Fibroblast of villous mesenchyme (primary cell): ENCODE data around the gene CDH2. TPM values are rescaled to one million over a fixed set of nuclear protein-coding genes. Genes with fewer than 3 reads are reported as not detected.
A peak's percentile ranks its signal among the peaks of the same experiment; 100 is the strongest.

ENCODE experiments used
- DNase-seq: peaks from one replicate; pipeline ENCODE4 v3.0.0-alpha.2; 2010; ENCODE audit warnings: low read depth
- H3K4me3 ChIP-seq: 2 replicates; pipeline ENCODE4 v1.5.1; 2011; ENCODE audit warnings: low read depth, mild to moderate bottlenecking, low read length
- total RNA-seq: library from RNA; depleted of rRNA; stranded (reverse); fragments of >200 nt; gene quantifications from 2 replicates; pipeline ENCODE4 v1.2.3, GENCODE V29; 2012
- TF ChIP-seq, protein P1 (sequence below): IDR thresholded peaks from 2 replicates; pipeline ENCODE4 v1.5.1; 2012; ENCODE audit warnings: low read depth, mild to moderate bottlenecking, low read length; ENCODE audit not compliant: insufficient read depth

The CDH2 gene
- total RNA-seq, 1 donor = 74.7 TPM

DNA sequence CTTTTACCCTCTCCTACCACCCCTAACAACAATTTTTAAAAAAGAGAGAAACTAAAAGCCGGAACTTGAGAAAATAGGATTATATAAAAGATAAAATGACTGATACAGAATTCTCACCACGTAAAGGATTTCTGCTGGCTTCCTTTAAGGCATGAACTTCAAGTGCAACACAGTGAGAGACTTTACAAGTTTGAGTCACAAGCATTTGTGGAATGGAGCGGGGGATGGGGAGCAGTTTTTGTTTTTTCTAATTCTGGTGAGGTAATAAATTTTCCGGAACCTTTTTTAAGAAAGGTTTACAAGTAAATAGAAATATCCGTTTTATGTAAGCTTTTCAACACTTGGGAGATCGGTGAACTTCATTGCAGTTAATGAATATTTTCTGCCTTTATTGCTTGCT lies 1.8 kb upstream of the CDH2 start:
- H3K4me3 ChIP-seq = peak overlapping the region; percentile 67
- peak; percentile 38 for DNase-seq
- TF ChIP-seq, protein P1, sequence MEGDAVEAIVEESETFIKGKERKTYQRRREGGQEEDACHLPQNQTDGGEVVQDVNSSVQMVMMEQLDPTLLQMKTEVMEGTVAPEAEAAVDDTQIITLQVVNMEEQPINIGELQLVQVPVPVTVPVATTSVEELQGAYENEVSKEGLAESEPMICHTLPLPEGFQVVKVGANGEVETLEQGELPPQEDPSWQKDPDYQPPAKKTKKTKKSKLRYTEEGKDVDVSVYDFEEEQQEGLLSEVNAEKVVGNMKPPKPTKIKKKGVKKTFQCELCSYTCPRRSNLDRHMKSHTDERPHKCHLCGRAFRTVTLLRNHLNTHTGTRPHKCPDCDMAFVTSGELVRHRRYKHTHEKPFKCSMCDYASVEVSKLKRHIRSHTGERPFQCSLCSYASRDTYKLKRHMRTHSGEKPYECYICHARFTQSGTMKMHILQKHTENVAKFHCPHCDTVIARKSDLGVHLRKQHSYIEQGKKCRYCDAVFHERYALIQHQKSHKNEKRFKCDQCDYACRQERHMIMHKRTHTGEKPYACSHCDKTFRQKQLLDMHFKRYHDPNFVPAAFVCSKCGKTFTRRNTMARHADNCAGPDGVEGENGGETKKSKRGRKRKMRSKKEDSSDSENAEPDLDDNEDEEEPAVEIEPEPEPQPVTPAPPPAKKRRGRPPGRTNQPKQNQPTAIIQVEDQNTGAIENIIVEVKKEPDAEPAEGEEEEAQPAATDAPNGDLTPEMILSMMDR = no peak

DNA sequence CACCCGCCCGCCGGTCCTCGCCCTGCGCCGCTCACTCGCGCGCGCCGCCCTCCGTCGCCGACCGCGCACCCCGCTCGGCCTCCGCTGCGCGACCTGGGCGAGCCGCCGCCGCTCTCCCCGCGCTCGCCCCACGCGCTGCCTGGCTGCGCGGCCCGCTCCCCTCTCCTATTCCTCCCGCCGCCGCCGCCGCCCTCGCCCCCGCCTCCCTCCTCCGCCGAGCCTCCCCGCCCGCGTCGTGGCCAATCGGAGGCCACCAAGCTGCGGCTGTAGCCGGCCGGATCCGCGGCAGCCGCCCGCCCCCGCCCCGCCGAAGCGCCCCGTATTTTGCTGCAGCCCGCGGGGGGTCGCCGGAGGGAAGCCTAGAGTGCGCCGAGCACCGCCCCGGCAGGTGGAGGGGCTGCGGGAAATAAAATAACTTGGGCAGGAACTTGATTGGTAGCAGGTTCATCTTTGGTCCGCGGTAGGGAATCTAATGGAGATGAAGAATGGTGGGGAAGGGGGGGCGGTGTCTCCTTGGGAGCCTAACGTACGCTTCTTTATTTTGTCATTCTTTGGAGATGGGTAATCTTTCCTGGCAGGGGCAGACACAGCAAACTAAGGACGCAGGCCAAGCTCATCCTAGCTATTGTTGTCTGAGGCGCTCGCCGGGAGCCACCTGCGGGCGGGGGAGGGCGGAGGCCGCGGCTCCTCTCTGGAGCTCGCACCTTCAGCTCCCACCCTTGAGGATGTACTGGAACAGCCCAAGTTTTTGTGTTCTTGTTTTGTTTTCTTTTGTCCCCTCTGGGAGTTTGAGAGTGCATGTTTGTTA lies 1.1 kb upstream of the CDH2 start:
- peak overlapping the region; percentile 67 for H3K4me3 ChIP-seq
- peak; percentile 54 for DNase-seq
- TF ChIP-seq, protein P1 = no peak

DNA sequence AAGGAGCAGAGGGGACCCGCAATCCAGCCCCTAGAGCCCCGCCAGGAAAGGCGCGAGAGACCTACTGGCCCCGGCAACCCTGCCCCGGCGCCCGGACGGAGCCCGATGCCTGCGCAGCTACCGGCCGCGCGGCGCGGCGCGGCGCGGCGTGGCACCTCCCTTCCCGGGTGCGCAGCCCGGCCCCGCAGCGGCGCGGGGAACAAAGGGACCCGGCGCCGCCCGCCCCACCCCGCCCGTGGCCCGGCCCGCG lies 307 bp downstream of the CDH2 start:
- H3K4me3 ChIP-seq = peak overlapping the region; percentile 67
- TF ChIP-seq, protein P1 = no peak
- DNase-seq = no peak

DNA sequence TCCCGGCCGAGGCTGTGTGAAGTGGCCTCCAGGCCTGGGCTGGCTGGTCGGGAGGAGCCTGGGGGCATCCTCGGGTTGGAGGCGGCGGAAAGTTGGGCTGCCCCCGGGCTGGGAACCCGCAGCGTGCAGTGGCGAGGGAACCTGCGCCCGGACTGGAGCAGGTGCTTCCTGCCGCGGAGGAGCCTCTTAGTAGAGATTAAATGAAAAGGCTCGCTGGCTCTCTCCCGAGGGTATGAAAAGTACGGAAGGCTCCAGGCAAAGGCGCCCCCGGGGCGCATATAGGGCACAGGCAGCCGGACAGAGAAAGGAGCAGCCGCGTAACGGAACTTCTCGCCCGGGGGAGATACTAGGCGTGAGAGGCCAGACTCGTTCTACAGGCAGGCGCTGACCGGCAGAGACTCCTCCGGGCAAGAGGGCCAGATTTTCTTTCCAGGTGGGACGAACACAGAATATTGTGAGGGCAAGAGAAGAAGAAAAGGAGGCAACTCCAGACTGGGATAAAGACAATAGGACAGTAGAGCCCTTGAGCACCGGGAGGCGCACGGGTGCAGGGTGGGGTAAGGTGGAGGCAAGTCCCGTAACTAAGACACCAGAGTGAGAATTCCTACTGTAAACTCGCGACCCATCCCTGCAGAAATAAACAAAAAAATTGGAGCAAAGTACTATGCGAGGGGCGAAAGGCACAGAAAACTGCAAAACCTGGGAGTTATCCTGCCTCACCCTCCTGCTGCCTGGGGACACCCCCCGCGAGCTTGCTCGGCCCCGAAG lies 816 bp downstream of the CDH2 start:
- TF ChIP-seq, protein P1 = no peak
- DNase-seq = peak; percentile 46
- H3K4me3 ChIP-seq = peak overlapping the region; percentile 67

DNA sequence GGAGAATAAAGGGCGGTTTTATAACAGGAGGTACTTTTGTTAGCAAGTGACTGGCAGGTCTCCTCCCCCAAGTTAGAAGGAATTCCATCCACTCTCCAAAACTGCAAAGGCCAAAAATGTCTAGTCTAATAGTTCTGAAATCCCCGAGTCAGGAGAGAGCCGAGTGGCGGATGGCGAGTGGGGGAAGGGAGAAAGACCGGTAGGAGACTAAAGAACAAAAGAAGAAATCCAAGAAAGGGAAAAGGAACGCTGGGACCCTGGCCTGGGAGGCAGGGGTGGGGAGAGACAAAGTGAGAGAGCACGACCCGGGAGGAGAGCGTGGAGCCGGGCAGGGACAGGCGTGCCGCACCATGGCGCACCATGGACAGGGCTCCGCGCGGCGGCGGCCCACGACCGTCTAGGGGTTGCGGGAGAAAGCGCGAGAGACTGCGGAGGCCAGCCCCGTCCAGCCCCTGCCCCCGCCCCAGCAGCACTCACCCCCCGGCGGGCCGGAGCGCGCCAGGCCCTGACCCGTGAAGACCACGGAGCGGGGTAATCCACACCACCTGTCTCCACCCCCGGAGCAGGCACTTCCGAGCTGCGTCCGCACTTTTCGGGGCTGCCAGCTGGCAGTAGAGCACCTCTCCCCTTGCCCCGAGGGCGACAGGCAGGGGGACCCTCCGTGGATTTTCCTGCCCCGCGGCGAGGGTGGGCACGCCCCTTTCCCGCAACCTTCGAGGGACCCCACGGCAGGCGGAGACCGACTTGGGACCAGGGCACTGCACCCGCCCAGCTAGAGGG lies 1.6 kb downstream of the CDH2 start:
- TF ChIP-seq, protein P1 = no peak
- DNase-seq = peak; percentile 57

DNA sequence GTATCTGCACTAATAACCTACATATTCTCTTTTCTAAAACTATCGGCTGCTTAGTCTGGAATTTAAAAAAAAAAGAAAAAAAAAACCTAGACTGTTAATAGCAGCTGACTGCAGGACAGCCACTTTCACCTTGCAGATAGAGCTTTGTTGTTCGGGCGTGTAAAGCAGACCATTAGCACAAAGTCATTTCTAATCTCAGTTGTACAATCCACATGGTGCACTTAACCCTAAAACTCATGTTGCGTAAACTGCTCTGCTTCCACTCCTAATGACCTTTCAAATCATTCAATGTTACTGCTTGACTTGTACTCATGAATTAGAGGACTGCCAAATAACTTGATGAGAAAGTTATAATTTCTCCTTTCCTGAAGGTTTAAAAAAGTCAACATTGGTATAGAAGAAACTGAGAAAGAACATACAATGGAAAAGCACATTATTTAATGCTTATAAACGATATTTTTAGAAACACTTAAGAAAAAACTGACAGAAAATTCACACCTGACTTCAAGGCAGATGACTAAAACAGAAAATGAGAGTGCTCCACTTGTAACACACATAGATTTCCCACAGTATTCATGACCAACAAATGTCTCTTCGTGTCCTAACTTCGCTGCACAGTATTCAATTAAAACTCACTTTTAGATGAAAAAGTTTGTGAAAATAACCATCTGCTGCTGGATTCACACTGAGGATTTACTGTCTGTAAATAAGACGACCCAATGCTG lies 2.6 kb downstream of the CDH2 start:
- no peak overlapping the region for H3K4me3 ChIP-seq
- DNase-seq = no peak
- TF ChIP-seq, protein P1 = no peak

More for the DNA sequence above, 1.6 kb downstream of the CDH2 start:
- peak overlapping the region; percentile 67 for H3K4me3 ChIP-seq
